Panc1 (cell line): ENCODE data around the gene HS6ST3.

ENCODE experiments used
- REST ChIP-seq, 2 experiments: IDR thresholded peaks; 2 replicates each; pipeline ENCODE4 v1.6.1; 2011 to 2012; ENCODE audit warnings: low read depth in 2 of 2, control low read depth in 1 of 2, low read length in 1 of 2, mild to moderate bottlenecking in 1 of 2, moderate library complexity in 1 of 2; ENCODE audit not compliant: insufficient read depth in 1 of 2
- TCF7L2 ChIP-seq: IDR thresholded peaks from 2 replicates; pipeline ENCODE4 v1.6.1; 2011; ENCODE audit warnings: mild to moderate bottlenecking, low read depth, low read length, inconsistent platforms
- TF ChIP-seq, protein P1 (sequence below): fragments of 450-650 bp; IDR thresholded peaks from 2 replicates; pipeline ENCODE4 v1.5.1; 2017; ENCODE audit warnings: mild to moderate bottlenecking

DNA sequence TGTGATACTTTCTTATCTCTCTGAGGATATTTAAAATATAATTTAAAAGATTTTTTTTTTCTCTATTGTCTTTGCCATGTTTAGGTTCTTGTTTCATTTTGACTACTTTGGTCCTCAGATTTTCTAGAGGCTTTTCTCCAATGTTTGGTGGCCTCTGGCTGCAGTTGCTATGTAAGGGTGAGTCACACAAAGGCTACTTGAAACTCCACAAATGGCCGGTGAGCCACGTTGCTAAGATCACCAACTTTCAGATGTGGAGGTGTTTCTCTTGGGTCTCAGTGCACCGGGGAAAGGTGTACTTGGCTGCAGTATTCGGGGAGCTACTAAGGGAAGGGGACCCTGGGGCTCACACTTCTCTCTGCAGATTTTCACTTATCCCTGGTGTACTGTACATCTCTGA is 248.1 kb downstream of the HS6ST3 start:
- TF ChIP-seq, protein P1, sequence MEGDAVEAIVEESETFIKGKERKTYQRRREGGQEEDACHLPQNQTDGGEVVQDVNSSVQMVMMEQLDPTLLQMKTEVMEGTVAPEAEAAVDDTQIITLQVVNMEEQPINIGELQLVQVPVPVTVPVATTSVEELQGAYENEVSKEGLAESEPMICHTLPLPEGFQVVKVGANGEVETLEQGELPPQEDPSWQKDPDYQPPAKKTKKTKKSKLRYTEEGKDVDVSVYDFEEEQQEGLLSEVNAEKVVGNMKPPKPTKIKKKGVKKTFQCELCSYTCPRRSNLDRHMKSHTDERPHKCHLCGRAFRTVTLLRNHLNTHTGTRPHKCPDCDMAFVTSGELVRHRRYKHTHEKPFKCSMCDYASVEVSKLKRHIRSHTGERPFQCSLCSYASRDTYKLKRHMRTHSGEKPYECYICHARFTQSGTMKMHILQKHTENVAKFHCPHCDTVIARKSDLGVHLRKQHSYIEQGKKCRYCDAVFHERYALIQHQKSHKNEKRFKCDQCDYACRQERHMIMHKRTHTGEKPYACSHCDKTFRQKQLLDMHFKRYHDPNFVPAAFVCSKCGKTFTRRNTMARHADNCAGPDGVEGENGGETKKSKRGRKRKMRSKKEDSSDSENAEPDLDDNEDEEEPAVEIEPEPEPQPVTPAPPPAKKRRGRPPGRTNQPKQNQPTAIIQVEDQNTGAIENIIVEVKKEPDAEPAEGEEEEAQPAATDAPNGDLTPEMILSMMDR = no peak
- no peak for TF ChIP-seq REST (IDR thresholded peaks at IDR 0.05; ENCODE audit: insufficient read depth in 1 of 2, low read depth in 2 of 2, low read length in 1 of 2)
- no peak for TF ChIP-seq TCF7L2
